Breast epithelium (tissue), 4 donors: Measurements from ENCODE around the gene DCLRE1B. TPM values are rescaled to one million over a fixed set of nuclear protein-coding genes. Genes with fewer than 3 reads are reported as not detected.

ENCODE experiments used
- DNase-seq, 2 donors: peaks; one replicate each; pipeline ENCODE4 v3.0.0-alpha.2; 2019; ENCODE audit warnings: low spot score in 2 of 2
- H3K27ac ChIP-seq, 2 donors: fragments of 200-600 bp; sonication (generic) in 1 of 2; one replicate each; pipeline ENCODE4 v1.5.1; 2016 to 2019; ENCODE audit warnings: mild to moderate bottlenecking in 1 of 2
- H3K27me3 ChIP-seq, 2 donors: fragments of 200-600 bp; sonication (generic) in 1 of 2; one replicate each; pipeline versions ENCODE4 v1.5.1 to v1.6.0; 2017 to 2019; ENCODE audit warnings: control low read depth in 1 of 2, mild to moderate bottlenecking in 1 of 2
- H3K36me3 ChIP-seq: fragments of 200-600 bp; one replicate; pipeline ENCODE4 v1.5.1; 2019
- H3K4me1 ChIP-seq, 2 donors: fragments of 200-600 bp; sonication (generic); one replicate each; pipeline ENCODE4 v1.5.1; 2016 to 2019; ENCODE audit warnings: control low read depth in 1 of 2
- H3K4me3 ChIP-seq, 3 donors: fragments of 200-600 bp; sonication (generic); 1 replicate in 2 of 3; 2 replicates in 1 of 3; pipeline ENCODE4 v1.5.1; 2016 to 2019; ENCODE audit warnings: mild to moderate bottlenecking in 3 of 3, moderate library complexity in 2 of 3
- H3K9me3 ChIP-seq, 2 donors: fragments of 200-600 bp; sonication (generic) in 1 of 2; one replicate each; pipeline ENCODE4 v1.5.1; 2016 to 2019; ENCODE audit warnings: control low read depth in 1 of 2
- POLR2A ChIP-seq: fragments of 450-650 bp; IDR thresholded peaks from one replicate; pipeline ENCODE4 v1.6.1; 2016; ENCODE audit warnings: antibody characterized with exemption, mild to moderate bottlenecking, moderate library complexity
- POLR2AphosphoS5 ChIP-seq, 3 donors: sonication (generic); formaldehyde crosslinking; IDR thresholded peaks; one replicate each; pipeline ENCODE4 v1.6.1; 2017; ENCODE audit warnings: antibody characterized with exemption in 3 of 3
- intact Hi-C: fragments of 100-400 bp; cut with DNase I; formaldehyde crosslinking; loops from one replicate; pipeline ENCODE4 v1.15.1; 2023; ENCODE audit warnings: low total_unique reads
- total RNA-seq, 3 donors: library from RNA; depleted of rRNA; stranded (reverse); fragments of >200 nt; gene quantifications; one replicate each; pipeline ENCODE4 v1.1.0, GENCODE V29; 2016
- TF ChIP-seq, protein P1 (sequence below), 3 donors: fragments of 450-650 bp; IDR thresholded peaks; one replicate each; pipeline ENCODE4 v1.5.1; 2016 to 2017; ENCODE audit warnings: antibody characterized with exemption in 3 of 3, mild to moderate bottlenecking in 3 of 3, moderate library complexity in 3 of 3

Gene DCLRE1B
- total RNA-seq, 3 donors from 2014 or later = 3.3 to 6.2 (median 3.5) TPM

- Histone ChIP-seq H3K36me3 (no peaks in the 10 kb centered on the region), H3K9me3 (no peaks in the 10 kb centered on the region), H3K4me1 (peaks cover 0 to 4% of the 10 kb centered on the region in 2 donors), H3K27ac (peak overlapping the region; percentile 89 to 92), H3K4me3 (peak overlapping the region; percentile 66 to 91 (median 67)), H3K27me3 (no peaks in the 10 kb centered on the region)
- TF ChIP-seq, protein P1, sequence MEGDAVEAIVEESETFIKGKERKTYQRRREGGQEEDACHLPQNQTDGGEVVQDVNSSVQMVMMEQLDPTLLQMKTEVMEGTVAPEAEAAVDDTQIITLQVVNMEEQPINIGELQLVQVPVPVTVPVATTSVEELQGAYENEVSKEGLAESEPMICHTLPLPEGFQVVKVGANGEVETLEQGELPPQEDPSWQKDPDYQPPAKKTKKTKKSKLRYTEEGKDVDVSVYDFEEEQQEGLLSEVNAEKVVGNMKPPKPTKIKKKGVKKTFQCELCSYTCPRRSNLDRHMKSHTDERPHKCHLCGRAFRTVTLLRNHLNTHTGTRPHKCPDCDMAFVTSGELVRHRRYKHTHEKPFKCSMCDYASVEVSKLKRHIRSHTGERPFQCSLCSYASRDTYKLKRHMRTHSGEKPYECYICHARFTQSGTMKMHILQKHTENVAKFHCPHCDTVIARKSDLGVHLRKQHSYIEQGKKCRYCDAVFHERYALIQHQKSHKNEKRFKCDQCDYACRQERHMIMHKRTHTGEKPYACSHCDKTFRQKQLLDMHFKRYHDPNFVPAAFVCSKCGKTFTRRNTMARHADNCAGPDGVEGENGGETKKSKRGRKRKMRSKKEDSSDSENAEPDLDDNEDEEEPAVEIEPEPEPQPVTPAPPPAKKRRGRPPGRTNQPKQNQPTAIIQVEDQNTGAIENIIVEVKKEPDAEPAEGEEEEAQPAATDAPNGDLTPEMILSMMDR (IDR thresholded peaks at IDR 0.05) = no peak
- no peak for TF ChIP-seq POLR2AphosphoS5 (IDR thresholded peaks at IDR 0.05)
- intact Hi-C loops = no loop called here
- DNase-seq = no peak
Observed at GRCh38 chr1:113904293-113904673, 843 bp upstream of the DCLRE1B start.

DNA sequence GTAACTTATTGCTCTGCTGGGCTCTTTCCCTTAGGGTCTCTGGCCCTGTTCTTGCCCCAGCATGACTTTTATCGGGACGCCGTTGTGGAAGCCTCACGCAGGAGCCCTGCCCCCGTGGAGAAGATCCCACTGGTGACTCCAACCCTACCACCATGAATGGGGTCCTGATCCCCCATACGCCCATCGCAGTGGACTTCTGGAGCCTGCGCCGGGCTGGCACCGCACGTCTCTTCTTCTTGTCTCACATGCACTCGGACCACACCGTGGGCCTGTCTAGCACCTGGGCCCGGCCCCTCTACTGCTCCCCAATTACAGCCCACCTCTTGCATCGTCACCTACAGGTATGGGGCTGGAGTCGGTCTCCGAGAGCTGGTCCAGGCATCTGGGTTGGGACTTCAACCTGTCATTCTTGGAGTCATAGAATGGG lies 322 bp downstream of the DCLRE1B start:
- TF ChIP-seq, protein P1 (IDR thresholded peaks at IDR 0.05) = no peak
- TF ChIP-seq POLR2AphosphoS5 (IDR thresholded peaks at IDR 0.05) (no peak), POLR2A (no peak)
- peaks cover 0 to 4% of the 10 kb centered on the region in 2 donors for H3K4me1 ChIP-seq
- intact Hi-C loops = loop anchor here (1.0 kb wide), 1 partner anchor 24 kb away; the partner anchor contains the start of gene HIPK1
- DNase-seq = peak in 1 of 2 donors; percentile 22
- peak overlapping the region; percentile 89 to 92 for H3K27ac ChIP-seq
- no peaks in the 10 kb centered on the region for H3K36me3 ChIP-seq
- no peaks in the 10 kb centered on the region for H3K27me3 ChIP-seq
- H3K4me3 ChIP-seq = peak overlapping the region; percentile 66 to 91 (median 67)
- H3K9me3 ChIP-seq = no peaks in the 10 kb centered on the region

DNA sequence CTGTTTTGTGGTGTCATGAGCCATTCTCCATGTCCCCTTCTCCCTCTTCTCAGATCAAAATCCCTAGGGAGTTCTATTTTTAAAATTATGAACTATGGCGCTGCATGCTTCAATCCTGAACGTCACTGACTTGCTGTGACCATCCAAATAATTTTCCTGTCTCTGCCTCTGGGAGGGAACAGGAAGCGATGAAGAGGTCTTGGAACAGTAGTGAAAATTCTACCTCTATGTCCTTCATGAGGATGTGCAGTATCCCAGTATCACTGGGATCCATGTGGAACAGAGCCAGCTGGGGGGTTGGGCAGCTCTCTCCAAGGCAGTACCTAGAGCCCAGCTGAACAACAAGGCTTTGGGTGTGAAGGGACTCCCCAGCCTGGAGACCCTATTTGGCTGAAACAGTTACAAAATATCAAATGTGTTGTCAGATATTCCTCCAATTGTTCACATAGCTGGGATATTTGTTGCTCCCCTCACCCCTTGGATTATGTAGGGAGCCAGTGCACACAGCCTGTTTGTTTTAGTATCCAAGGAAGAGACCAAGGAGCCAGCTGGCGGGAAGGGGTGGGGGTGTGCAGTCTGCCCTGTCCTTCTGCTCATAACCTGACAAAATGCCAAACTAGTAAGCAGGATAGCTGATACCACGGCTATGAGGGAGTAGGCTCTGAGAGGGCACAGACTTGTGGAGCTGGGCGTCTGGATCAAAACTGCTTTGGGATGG lies 7.6 kb downstream of the DCLRE1B start:
- no peak overlapping the region for H3K4me3 ChIP-seq

DNA sequence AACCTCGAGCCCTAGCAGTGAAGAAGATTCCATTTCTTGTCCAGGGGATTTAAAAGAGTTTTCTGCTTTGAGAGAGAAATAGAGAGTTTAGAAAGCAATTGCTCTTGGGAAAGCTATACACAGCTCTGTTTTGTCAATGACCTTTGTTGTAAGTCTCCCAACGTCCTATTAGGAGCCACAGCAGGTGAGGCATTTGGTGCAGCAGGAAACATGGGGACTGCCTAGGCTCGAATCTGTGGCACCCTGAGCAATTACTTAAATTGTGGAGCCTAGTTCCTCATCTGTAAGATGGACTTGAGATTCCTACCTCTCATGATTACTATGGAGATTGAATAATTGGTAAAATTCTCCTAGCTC lies 8.2 kb downstream of the DCLRE1B start:
- intact Hi-C loops = no loop called here

More for the DNA sequence above, 7.6 kb downstream of the DCLRE1B start:
- peak overlapping the region; percentile 7 to 28 for H3K27ac ChIP-seq
- no peaks in the 10 kb centered on the region for H3K27me3 ChIP-seq
- no peaks in the 10 kb centered on the region for H3K9me3 ChIP-seq
- intact Hi-C loops = loop anchor here (1.0 kb wide), 1 partner anchor 15 kb away; no protein-coding TSS in a partner anchor
- H3K36me3 ChIP-seq = peaks cover 3% of the 10 kb centered on the region
- DNase-seq = no peak
- TF ChIP-seq POLR2AphosphoS5 (IDR thresholded peaks at IDR 0.05) (no peak), POLR2A (no peak)
- TF ChIP-seq, protein P1 (IDR thresholded peaks at IDR 0.05) = no peak
- H3K4me1 ChIP-seq = no peaks in the 10 kb centered on the region

More for the DNA sequence above, 8.2 kb downstream of the DCLRE1B start:
- TF ChIP-seq, protein P1 (IDR thresholded peaks at IDR 0.05) = no peak
- TF ChIP-seq POLR2A = no peak
- no peak for TF ChIP-seq POLR2AphosphoS5 (IDR thresholded peaks at IDR 0.05)
- H3K4me1 ChIP-seq = no peaks in the 10 kb centered on the region
- DNase-seq = no peak
- no peaks in the 10 kb centered on the region for H3K9me3 ChIP-seq
- peak overlapping the region; percentile 7 to 28 for H3K27ac ChIP-seq
- H3K36me3 ChIP-seq = peaks cover 3% of the 10 kb centered on the region
- no peaks in the 10 kb centered on the region for H3K27me3 ChIP-seq
- H3K4me3 ChIP-seq = no peak overlapping the region
